GM12892 (cell line): Measurements from ENCODE around the gene TFF2.

ENCODE experiments used
- POLR2A ChIP-seq: IDR thresholded peaks from 2 replicates; pipeline ENCODE4 v1.6.1; 2011; ENCODE audit warnings: low read depth, low read length, control low read depth
- POLR2AphosphoS5 ChIP-seq: IDR thresholded peaks from 2 replicates; pipeline ENCODE4 v1.6.1; 2011; ENCODE audit warnings: low read depth, low read length, control low read depth
- TAF1 ChIP-seq: IDR thresholded peaks from 2 replicates; pipeline ENCODE4 v1.6.1; 2011; ENCODE audit warnings: low read depth, mild to moderate bottlenecking, control low read depth, low read length, borderline replicate concordance

DNA sequence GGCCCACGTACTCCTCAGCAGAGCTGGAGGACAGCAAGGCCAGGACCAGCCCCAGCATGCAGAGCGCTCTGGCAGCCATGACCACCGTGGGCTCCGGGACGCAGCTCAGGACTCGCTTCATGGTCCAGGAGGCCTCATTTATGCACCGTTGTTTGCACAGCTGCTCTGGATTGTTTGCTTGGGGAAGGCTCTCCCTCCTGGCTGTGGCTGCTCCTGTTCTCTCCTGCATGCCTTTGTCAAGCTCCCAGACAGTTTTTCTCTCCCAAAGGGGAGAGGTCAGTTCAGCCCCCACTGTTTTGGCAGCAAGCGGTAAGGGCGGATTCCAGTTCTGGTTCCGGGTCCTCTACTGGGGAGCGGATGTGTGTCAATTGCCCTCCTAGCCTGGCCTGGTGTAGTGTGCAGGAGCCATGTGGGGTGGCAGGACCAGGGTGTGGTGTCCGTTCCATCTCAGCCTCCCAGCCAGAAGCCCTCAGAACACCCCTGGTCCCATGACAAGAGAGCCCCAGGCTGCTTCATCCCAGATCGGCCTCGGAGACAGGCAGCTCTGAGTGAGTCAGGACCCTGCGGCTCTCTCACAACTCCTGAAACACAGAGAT is 35.4 kb downstream of the TFF2 start, which contains the start of gene TFF3:
- TF ChIP-seq POLR2A, result no peak
- TF ChIP-seq TAF1, result no peak
- TF ChIP-seq POLR2AphosphoS5, result no peak
